Natural killer cell (primary cell): ENCODE data around the gene TAT. TPM values are rescaled to one million over a fixed set of nuclear protein-coding genes. Genes with fewer than 3 reads are reported as not detected.

Source experiments
- ATAC-seq, 3 donors: fragments of 150-1000 bp in 2 of 3; fragments of 200-7000 bp in 1 of 3; cut with Tn5 transposase; 1 replicate in 1 of 3; 2 replicates in 2 of 3; pipeline ENCODE4 v1.10.0; 2021; ENCODE audit warnings: mild to moderate bottlenecking in 2 of 3, moderate library complexity in 2 of 3
- DNase-seq, 2 donors: peaks; one replicate each; pipeline versions ENCODE4 v3.0.0 to v3.0.0-alpha.2; 2013 to 2021; ENCODE audit warnings: mixed read lengths in 1 of 2
- H3K27ac ChIP-seq: one replicate; pipeline ENCODE4 v1.5.1; 2013; ENCODE audit warnings: mild to moderate bottlenecking, low read length
- H3K27me3 ChIP-seq: one replicate; pipeline ENCODE4 v1.6.1; 2013; ENCODE audit warnings: low read length; ENCODE audit not compliant: control insufficient read depth, insufficient read depth
- H3K36me3 ChIP-seq: one replicate; pipeline ENCODE4 v1.6.1; 2013; ENCODE audit warnings: low read length; ENCODE audit not compliant: control insufficient read depth, insufficient read depth
- H3K4me1 ChIP-seq: one replicate; pipeline ENCODE4 v1.6.1; 2013; ENCODE audit warnings: low read length; ENCODE audit not compliant: control insufficient read depth, insufficient read depth
- H3K4me3 ChIP-seq: one replicate; pipeline ENCODE4 v1.5.1; 2013; ENCODE audit warnings: low read length
- H3K9me3 ChIP-seq: one replicate; pipeline ENCODE4 v1.6.1; 2013; ENCODE audit warnings: low read length; ENCODE audit not compliant: control insufficient read depth, insufficient read depth
- H3K27ac Mint-ChIP-seq, 2 donors: one replicate each; pipeline ENCODE4 v1.8.0; 2022; ENCODE audit warnings: mild to moderate bottlenecking in 2 of 2, mixed read lengths in 2 of 2, moderate library complexity in 1 of 2
- H3K27me3 Mint-ChIP-seq, 2 donors: one replicate each; pipeline ENCODE4 v1.8.0; 2022; ENCODE audit warnings: low read depth in 2 of 2, mixed read lengths in 2 of 2
- H3K36me3 Mint-ChIP-seq: one replicate; pipeline ENCODE4 v1.8.0; 2022; ENCODE audit warnings: mixed read lengths
- H3K4me1 Mint-ChIP-seq, 2 donors: one replicate each; pipeline ENCODE4 v1.8.0; 2022; ENCODE audit warnings: mixed read lengths in 2 of 2
- H3K4me3 Mint-ChIP-seq: one replicate; pipeline ENCODE4 v1.8.0; 2022; ENCODE audit warnings: mild to moderate bottlenecking, moderate library complexity, mixed read lengths
- H3K9me3 Mint-ChIP-seq, 2 donors: one replicate each; pipeline ENCODE4 v1.8.0; 2022; ENCODE audit warnings: mixed read lengths in 2 of 2
- CTCF ChIP-seq: fragments of 200-600 bp; IDR thresholded peaks from one replicate; pipeline ENCODE4 v1.8.0; 2022; ENCODE audit warnings: antibody characterized with exemption
- WGBS: methylation state at CpG from one replicate; pipeline ENCODE4 v1.1.7; 2013; ENCODE audit warnings: missing lambda C conversion rate; ENCODE audit not compliant: insufficient coverage; 5-methylcytosine and 5-hydroxymethylcytosine counted together
- intact Hi-C: fragments of 100-400 bp; cut with micrococcal nuclease; formaldehyde crosslinking; loops from one replicate; pipeline ENCODE4 v1.14.2; 2022
- total RNA-seq, 4 donors: library from RNA; stranded (reverse); fragments of 120-200 nt in 1 of 4; gene quantifications; one replicate each; pipeline versions ENCODE4 v1.2.3 to v1.2.4, GENCODE V29; 2013 to 2022

TAT gene
- total RNA-seq, 3 donors from 2014 or later (not counting 1 experiment from before 2014, with no cell fraction given) = not detected

- Histone ChIP-seq H3K4me3 (no peak overlapping the region), H3K36me3 (no peaks in the 10 kb centered on the region), H3K4me1 (peaks cover 10% of the 10 kb centered on the region), H3K9me3 (no peaks in the 10 kb centered on the region), H3K27me3 (no peaks in the 10 kb centered on the region), H3K27ac (no peak overlapping the region)
- WGBS = 83% methylated on average over 4 of the region's 4 CpGs
- no peak for TF ChIP-seq CTCF
- peaks cover 15 to 16% of the 10 kb centered on the region in 2 donors for H3K4me1 Mint-ChIP-seq
- H3K9me3 Mint-ChIP-seq = no peaks in the 10 kb centered on the region
- no peak overlapping the region for H3K4me3 Mint-ChIP-seq
- no peak overlapping the region for H3K27ac Mint-ChIP-seq
- ATAC-seq = no peak
- intact Hi-C loops = loop anchor here (10.0 kb wide), 1 partner anchor 175 kb away; no protein-coding TSS in a partner anchor
- peaks cover 2 to 8% of the 10 kb centered on the region in 2 donors for H3K27me3 Mint-ChIP-seq
- DNase-seq = no peak
- H3K36me3 Mint-ChIP-seq = no peaks in the 10 kb centered on the region
Observed at GRCh38 chr16:71569621-71570020, 7.3 kb downstream of the TAT start.

- no peak for DNase-seq
- Histone ChIP-seq H3K36me3 (no peaks in the 10 kb centered on the region), H3K4me3 (no peak overlapping the region), H3K9me3 (no peaks in the 10 kb centered on the region), H3K27ac (no peak overlapping the region), H3K27me3 (no peaks in the 10 kb centered on the region), H3K4me1 (peaks cover 14% of the 10 kb centered on the region)
- H3K27ac Mint-ChIP-seq = no peak overlapping the region
- no peaks in the 10 kb centered on the region for H3K36me3 Mint-ChIP-seq
- no peak overlapping the region for H3K4me3 Mint-ChIP-seq
- H3K9me3 Mint-ChIP-seq = no peaks in the 10 kb centered on the region
- ATAC-seq = no peak
- no peak for TF ChIP-seq CTCF
- H3K4me1 Mint-ChIP-seq = peaks cover 19 to 20% of the 10 kb centered on the region in 2 donors
- intact Hi-C loops = loop anchor here (10.0 kb wide), 1 partner anchor 176 kb away; no protein-coding TSS in a partner anchor
- peaks cover 2 to 8% of the 10 kb centered on the region in 2 donors for H3K27me3 Mint-ChIP-seq
- 96% methylated on average over 2 of the region's 4 CpGs for WGBS
Observed at GRCh38 chr16:71568551-71568950, 8.3 kb downstream of the TAT start.

- Mint-ChIP-seq H3K4me3 (no peak overlapping the region), H3K4me1 (peaks cover 19 to 20% of the 10 kb centered on the region in 2 donors), H3K27ac (no peak overlapping the region), H3K9me3 (no peaks in the 10 kb centered on the region), H3K27me3 (peaks cover 0 to 8% of the 10 kb centered on the region in 2 donors), H3K36me3 (no peaks in the 10 kb centered on the region)
- H3K9me3 ChIP-seq = no peaks in the 10 kb centered on the region
- DNase-seq (no peak), ATAC-seq (no peak)
- no peaks in the 10 kb centered on the region for H3K27me3 ChIP-seq
- no peak for TF ChIP-seq CTCF
- H3K27ac ChIP-seq = no peak overlapping the region
- H3K4me1 ChIP-seq = peaks cover 14% of the 10 kb centered on the region
- H3K4me3 ChIP-seq = no peak overlapping the region
- no peaks in the 10 kb centered on the region for H3K36me3 ChIP-seq
- intact Hi-C loops = loop anchor here (10.0 kb wide), 1 partner anchor 177 kb away; no protein-coding TSS in a partner anchor
- 94% methylated on average over 8 of the region's 8 CpGs for WGBS
Observed at GRCh38 chr16:71567931-71568330, 9.0 kb downstream of the TAT start.
